ENCODE measurements around the gene CFAP299.

- TF ChIP-seq, protein P1, sequence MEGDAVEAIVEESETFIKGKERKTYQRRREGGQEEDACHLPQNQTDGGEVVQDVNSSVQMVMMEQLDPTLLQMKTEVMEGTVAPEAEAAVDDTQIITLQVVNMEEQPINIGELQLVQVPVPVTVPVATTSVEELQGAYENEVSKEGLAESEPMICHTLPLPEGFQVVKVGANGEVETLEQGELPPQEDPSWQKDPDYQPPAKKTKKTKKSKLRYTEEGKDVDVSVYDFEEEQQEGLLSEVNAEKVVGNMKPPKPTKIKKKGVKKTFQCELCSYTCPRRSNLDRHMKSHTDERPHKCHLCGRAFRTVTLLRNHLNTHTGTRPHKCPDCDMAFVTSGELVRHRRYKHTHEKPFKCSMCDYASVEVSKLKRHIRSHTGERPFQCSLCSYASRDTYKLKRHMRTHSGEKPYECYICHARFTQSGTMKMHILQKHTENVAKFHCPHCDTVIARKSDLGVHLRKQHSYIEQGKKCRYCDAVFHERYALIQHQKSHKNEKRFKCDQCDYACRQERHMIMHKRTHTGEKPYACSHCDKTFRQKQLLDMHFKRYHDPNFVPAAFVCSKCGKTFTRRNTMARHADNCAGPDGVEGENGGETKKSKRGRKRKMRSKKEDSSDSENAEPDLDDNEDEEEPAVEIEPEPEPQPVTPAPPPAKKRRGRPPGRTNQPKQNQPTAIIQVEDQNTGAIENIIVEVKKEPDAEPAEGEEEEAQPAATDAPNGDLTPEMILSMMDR (IDR thresholded peaks at IDR 0.05), result no peak
- TF ChIP-seq ZFX (IDR thresholded peaks at IDR 0.05; ENCODE audit: borderline replicate concordance), result no peak
These were observed 128.0 kb downstream of the CFAP299 start for GRCh38 chr4:80463509-80463908.
